IPS-18c (cell line): ENCODE data around the gene NOP56.
"Not testable (repeated sequence)": the region's sequence is repeated elsewhere in the genome, so short reads cannot be mapped to it uniquely, and the experiment has no call there.

Source experiments
- H3K4me3 ChIP-seq: 2 replicates; pipeline ENCODE4 v1.7.0; 2013; ENCODE audit warnings: low read depth, mild to moderate bottlenecking, low read length, moderate library complexity; ENCODE audit not compliant: insufficient read depth
- H3K9me3 ChIP-seq: one replicate; pipeline ENCODE4 v1.6.1; 2013; ENCODE audit warnings: mild to moderate bottlenecking, low read length, moderate library complexity; ENCODE audit not compliant: control insufficient read depth, insufficient read depth

The NOP56 gene

DNA sequence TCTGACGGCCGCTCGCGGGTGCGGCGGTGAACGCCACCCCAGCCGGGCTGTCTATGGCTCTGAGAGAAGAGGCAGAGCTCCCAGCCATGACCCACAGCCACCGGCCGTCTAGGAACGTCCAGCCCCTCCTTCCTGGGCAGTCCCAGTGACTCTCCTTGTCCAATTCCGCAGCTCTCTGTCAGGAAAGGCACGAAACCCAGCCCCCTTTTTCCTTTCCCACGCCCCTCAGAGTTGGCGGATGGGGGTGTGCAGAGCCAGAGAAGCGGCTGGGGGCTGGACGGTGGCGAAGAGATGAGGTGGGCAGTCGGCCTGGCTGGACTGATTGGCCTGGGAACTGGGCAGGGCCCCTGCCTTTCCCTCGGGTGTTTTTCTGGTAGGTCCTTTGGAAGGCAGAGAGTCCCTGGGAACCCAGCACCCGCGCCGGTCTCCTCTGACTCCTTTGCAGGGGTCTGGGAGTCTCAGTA is 41.6 kb downstream of the NOP56 start:
- H3K9me3 ChIP-seq, result peaks cover 3% of the 10 kb centered on the region
- H3K4me3 ChIP-seq, result peak overlapping the region; percentile 41; the same call in 1 of the 2 replicates

GRCh38 chr20:2694519-2694918 is 42.1 kb downstream of the NOP56 start:
- Histone ChIP-seq H3K9me3 (peaks cover 3% of the 10 kb centered on the region), H3K4me3 (peak overlapping the region; percentile 38; the same call in 1 of the 2 replicates)

- H3K9me3 ChIP-seq, result peaks cover 3% of the 10 kb centered on the region
- no peak overlapping the region for H3K4me3 ChIP-seq
Observed at GRCh38 chr20:2695206-2695983, 43.0 kb downstream of the NOP56 start.

- H3K9me3 ChIP-seq, H3K4me3 ChIP-seq: not testable (repeated sequence)
Observed at GRCh38 chr20:2695984-2696525, 43.6 kb downstream of the NOP56 start.

GRCh38 chr20:2696646-2697045 is 44.2 kb downstream of the NOP56 start:
- no peak overlapping the region for H3K4me3 ChIP-seq
- H3K9me3 ChIP-seq, result peaks cover 3% of the 10 kb centered on the region

DNA sequence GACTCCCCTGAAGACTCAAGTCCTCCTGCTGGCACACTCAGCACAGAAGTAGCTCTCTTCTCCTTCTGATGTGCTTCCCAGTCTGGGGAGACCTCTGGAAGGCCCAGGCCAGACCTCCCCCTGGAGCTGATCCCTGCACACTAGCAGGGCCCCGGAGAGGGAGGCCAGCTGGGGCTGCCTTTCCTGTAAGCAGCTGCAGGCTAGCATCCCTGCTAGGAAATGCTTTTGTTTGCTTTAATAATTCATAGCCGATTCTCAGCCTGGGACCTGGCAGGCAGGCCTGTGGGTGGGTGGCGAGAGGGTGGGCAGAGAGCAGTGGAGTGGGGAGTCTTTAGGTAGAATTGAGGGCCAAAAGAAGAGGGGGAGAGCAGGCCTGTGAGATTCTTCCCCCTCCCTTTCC is 45.3 kb downstream of the NOP56 start:
- Histone ChIP-seq H3K9me3 (peaks cover 3% of the 10 kb centered on the region), H3K4me3 (no peak overlapping the region)

GRCh38 chr20:2698186-2698817 is 45.9 kb downstream of the NOP56 start:
- no peak overlapping the region for H3K4me3 ChIP-seq
- peaks cover 4% of the 10 kb centered on the region for H3K9me3 ChIP-seq

- H3K9me3 ChIP-seq, result peaks cover 5% of the 10 kb centered on the region
- H3K4me3 ChIP-seq, result no peak overlapping the region
Observed at GRCh38 chr20:2698912-2699311, 46.5 kb downstream of the NOP56 start.

- Histone ChIP-seq H3K9me3 (peaks cover 2% of the 10 kb centered on the region), H3K4me3 (no peak overlapping the region)
Observed at GRCh38 chr20:2699775-2700413, 47.5 kb downstream of the NOP56 start.

- H3K9me3 ChIP-seq, result peaks cover 2% of the 10 kb centered on the region
- H3K4me3 ChIP-seq, result no peak overlapping the region
Observed at GRCh38 chr20:2700913-2701620, 48.6 kb downstream of the NOP56 start.

GRCh38 chr20:2701671-2702081 is 49.2 kb downstream of the NOP56 start:
- H3K9me3 ChIP-seq, result peaks cover 2% of the 10 kb centered on the region
- no peak overlapping the region; the same call in 1 of the 2 replicates for H3K4me3 ChIP-seq

GRCh38 chr20:2703716-2704475 is 51.5 kb downstream of the NOP56 start:
- no peak overlapping the region for H3K4me3 ChIP-seq
- peaks cover 2% of the 10 kb centered on the region for H3K9me3 ChIP-seq

DNA sequence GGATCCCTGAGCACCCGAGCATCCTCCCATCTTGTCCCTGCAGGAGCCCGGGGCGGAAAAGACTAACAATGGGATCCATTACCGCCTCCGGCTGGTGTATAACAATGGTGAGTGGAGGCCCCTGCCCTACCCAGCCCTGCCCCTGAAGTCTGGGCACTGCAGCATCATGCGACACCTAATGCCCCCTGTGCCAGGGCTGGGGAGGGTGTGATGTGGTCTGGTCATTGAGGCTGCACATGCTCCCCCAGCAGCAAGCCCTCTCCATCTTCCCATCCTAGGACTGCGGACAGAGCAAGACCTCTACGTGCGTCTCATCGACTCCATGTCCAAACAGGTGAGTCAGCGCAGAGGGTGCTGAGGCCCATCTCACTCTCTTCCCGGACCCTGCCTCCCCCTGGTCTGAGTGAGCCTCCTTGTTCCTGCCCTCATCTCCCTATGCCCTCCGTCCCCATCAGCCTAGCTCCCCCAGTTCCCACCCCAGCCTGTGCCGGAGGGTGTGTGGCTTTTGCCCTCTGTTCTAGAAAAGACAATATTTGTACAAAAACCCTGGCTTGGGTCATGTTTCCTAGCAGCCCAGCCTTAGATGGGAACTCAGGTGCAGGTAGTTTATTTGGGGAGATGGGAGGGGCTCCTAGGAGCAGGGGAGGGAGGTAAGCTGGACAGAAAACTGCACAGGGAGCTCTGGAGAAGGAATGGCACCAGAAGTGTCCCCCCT is 53.7 kb downstream of the NOP56 start:
- no peak overlapping the region; the same call in 1 of the 2 replicates for H3K4me3 ChIP-seq
- peaks cover 2% of the 10 kb centered on the region for H3K9me3 ChIP-seq

DNA sequence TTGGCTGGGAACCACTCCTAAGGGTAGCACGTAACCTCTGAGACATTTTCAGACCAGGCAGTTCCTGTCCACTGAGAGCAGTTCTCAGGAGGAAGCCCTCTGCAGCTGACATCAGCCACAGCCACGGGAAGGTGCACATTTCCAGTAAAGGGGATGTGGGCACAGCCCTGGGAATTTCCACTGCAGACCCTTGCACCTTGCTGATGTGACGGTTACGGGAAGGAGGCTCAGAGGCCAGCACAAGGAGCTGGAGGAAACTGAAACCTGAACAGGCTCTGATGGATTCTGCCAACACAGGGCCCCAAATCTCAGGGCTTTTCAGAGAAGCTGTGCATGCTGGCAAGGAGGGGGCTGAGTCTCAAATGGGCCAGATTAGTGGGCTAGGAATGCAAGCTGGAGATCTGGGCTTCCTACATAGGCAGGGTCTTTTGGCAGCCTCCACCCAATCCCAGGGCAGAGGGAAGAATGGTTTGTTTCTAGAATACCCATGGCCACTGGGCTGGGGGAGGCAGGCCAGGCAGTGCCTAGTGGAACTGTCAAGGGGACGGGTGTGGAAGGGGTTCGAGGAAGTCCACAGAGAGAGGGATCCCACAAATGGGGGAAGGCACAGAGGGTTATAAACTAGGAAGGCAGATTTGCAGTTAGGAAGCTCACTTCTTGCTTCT is 54.4 kb downstream of the NOP56 start:
- Histone ChIP-seq H3K4me3 (no peak overlapping the region), H3K9me3 (peaks cover 2% of the 10 kb centered on the region)

DNA sequence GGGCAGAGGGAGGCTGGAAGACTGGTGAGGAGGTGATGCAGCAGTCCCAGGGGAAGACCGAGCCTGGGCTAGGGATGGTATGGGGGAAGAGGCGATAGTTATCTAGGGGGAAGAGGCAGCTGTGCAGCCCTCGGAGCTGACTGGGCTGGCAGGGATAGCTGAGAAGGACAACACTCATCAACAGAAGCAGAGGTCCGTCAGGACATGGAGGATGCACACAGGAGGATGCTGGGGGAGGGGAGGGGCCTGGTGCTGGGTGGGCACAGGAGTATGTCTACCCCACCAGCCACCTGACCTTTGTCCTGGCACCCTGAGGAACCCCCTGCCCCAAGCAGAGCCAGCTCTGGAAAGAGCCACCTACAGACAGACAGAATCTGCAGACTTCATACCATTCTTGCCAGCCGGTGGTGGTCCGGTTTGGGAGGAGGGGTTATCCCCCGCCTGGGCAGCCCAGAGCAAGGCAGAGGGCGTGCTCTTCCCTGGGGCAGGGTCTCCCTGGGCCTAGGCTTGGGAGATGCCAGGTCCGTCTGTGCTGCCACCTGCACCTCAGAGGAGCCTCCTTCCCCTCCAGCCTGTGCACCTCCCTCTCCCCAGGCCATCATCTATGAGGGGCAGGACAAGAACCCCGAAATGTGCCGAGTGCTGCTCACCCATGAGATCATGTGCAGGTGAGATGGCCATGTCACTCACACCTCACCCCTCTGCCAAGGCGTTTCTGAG is 55.1 kb downstream of the NOP56 start:
- H3K4me3 ChIP-seq, result no peak overlapping the region
- peaks cover 2% of the 10 kb centered on the region for H3K9me3 ChIP-seq
